Measurements from ENCODE around the gene KCNMB2. TPM values are rescaled to one million over a fixed set of nuclear protein-coding genes. Genes with fewer than 3 reads are reported as not detected.

The KCNMB2 gene
- polyA plus RNA-seq, 3 donors: not detected

GRCh38 chr3:178750639-178751300 lies 214.5 kb downstream of the KCNMB2 start:
- TF ChIP-seq, protein P1, sequence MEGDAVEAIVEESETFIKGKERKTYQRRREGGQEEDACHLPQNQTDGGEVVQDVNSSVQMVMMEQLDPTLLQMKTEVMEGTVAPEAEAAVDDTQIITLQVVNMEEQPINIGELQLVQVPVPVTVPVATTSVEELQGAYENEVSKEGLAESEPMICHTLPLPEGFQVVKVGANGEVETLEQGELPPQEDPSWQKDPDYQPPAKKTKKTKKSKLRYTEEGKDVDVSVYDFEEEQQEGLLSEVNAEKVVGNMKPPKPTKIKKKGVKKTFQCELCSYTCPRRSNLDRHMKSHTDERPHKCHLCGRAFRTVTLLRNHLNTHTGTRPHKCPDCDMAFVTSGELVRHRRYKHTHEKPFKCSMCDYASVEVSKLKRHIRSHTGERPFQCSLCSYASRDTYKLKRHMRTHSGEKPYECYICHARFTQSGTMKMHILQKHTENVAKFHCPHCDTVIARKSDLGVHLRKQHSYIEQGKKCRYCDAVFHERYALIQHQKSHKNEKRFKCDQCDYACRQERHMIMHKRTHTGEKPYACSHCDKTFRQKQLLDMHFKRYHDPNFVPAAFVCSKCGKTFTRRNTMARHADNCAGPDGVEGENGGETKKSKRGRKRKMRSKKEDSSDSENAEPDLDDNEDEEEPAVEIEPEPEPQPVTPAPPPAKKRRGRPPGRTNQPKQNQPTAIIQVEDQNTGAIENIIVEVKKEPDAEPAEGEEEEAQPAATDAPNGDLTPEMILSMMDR (IDR thresholded peaks at IDR 0.05): no peak
- H3K4me3 Mint-ChIP-seq: no peak overlapping the region

DNA sequence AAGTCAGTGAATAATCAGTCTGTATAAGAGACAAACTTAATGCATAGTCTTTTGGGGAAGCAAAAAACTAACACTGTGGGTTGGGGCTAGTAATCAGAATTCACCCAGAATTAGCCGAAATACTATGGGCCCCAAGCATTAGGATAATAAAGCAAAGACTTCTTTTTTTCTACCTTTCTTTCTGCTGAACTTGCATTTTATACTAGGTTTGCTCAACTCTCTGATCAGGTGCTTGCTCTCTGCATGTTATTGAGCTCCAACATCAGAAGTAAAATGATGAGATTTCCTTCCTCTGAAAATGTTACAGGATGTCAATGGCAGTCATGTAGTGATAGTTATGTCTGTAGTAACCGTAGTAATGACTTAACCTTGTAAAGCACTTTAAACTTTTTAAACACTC lies 216.6 kb downstream of the KCNMB2 start:
- Histone ChIP-seq H3K9ac (ENCODE audit: insufficient read depth, low read length, poor library complexity, severe bottlenecking) (no peak overlapping the region), H3K27me3 (ENCODE audit: control insufficient read depth in 2 of 2, insufficient read depth in 2 of 2, low read length in 2 of 2) (no peaks in the 10 kb centered on the region), H3K27ac (ENCODE audit: low read depth in 1 of 2, low read length in 2 of 2) (no peak overlapping the region), H3K9me3 (replicated peaks in 1 of 2; ENCODE audit: control insufficient read depth in 1 of 2, insufficient read depth in 1 of 2, low read length in 2 of 2) (peaks cover 0 to 3% of the 10 kb centered on the region in 2 donors), H3K36me3 (replicated peaks in 1 of 2; ENCODE audit: control insufficient read depth in 1 of 2, insufficient read depth in 2 of 2, low read length in 2 of 2) (no peaks in the 10 kb centered on the region), H3K4me1 (ENCODE audit: control insufficient read depth in 1 of 2, insufficient read depth in 2 of 2, low read length in 2 of 2) (no peaks in the 10 kb centered on the region), H3K79me2 (ENCODE audit: insufficient read depth, low read length) (no peaks in the 10 kb centered on the region), H3K4me3 (replicated peaks in 1 of 3; ENCODE audit: low read depth in 2 of 3, low read length in 3 of 3) (no peak overlapping the region), H4K20me1 (ENCODE audit: insufficient read depth, low read length) (no peaks in the 10 kb centered on the region), H3K4me2 (replicated peaks; ENCODE audit: extremely low read depth, low read length, poor library complexity, severe bottlenecking) (no peak overlapping the region), H2AFZ (ENCODE audit: insufficient read depth, low read depth, low read length, poor library complexity, severe bottlenecking) (no peak overlapping the region)
- no peak for DNase-seq
- Mint-ChIP-seq H3K4me1 (no peaks in the 10 kb centered on the region), H3K27ac (no peak overlapping the region), H3K4me3 (no peak overlapping the region), H3K36me3 (no peaks in the 10 kb centered on the region), H3K27me3 (ENCODE audit: low read depth in 3 of 3) (no peaks in the 10 kb centered on the region), H3K9me3 (peaks cover 0 to 5% (median 2%) of the 10 kb centered on the region in 7 donors)
- no CpG with 5 or more reads among the region's 2 CpGs for WGBS (ENCODE audit: insufficient coverage)
- TF ChIP-seq, protein P1 (IDR thresholded peaks at IDR 0.05): no peak
- intact Hi-C loops (cut with micrococcal nuclease): no loop called here

More at GRCh38 chr3:178750639-178751300, 214.5 kb downstream of the KCNMB2 start:
- Histone ChIP-seq H3K4me2 (replicated peaks; ENCODE audit: extremely low read depth, low read length, poor library complexity, severe bottlenecking) (no peak overlapping the region), H3K9ac (ENCODE audit: insufficient read depth, low read length, poor library complexity, severe bottlenecking) (no peak overlapping the region), H3K9me3 (replicated peaks in 1 of 2; ENCODE audit: control insufficient read depth in 1 of 2, insufficient read depth in 1 of 2, low read length in 2 of 2) (peaks cover 6 to 10% of the 10 kb centered on the region in 2 donors), H3K79me2 (ENCODE audit: insufficient read depth, low read length) (no peaks in the 10 kb centered on the region), H4K20me1 (ENCODE audit: insufficient read depth, low read length) (no peaks in the 10 kb centered on the region), H3K4me1 (ENCODE audit: control insufficient read depth in 1 of 2, insufficient read depth in 2 of 2, low read length in 2 of 2) (no peaks in the 10 kb centered on the region), H3K36me3 (replicated peaks in 1 of 2; ENCODE audit: control insufficient read depth in 1 of 2, insufficient read depth in 2 of 2, low read length in 2 of 2) (no peaks in the 10 kb centered on the region), H3K4me3 (replicated peaks in 1 of 3; ENCODE audit: low read depth in 2 of 3, low read length in 3 of 3) (no peak overlapping the region), H3K27me3 (ENCODE audit: control insufficient read depth in 2 of 2, insufficient read depth in 2 of 2, low read length in 2 of 2) (no peaks in the 10 kb centered on the region), H3K27ac (ENCODE audit: low read depth in 1 of 2, low read length in 2 of 2) (no peak overlapping the region), H2AFZ (ENCODE audit: insufficient read depth, low read depth, low read length, poor library complexity, severe bottlenecking) (no peak overlapping the region)
- H3K36me3 Mint-ChIP-seq: no peaks in the 10 kb centered on the region
- DNase-seq: no peak
- no peak overlapping the region for H3K27ac Mint-ChIP-seq
- no peaks in the 10 kb centered on the region for H3K4me1 Mint-ChIP-seq
- intact Hi-C loops (cut with micrococcal nuclease): no loop called here
- no peaks in the 10 kb centered on the region for H3K27me3 Mint-ChIP-seq (ENCODE audit: low read depth in 3 of 3)
- no CpG with 5 or more reads among the region's 3 CpGs for WGBS (ENCODE audit: insufficient coverage)
- H3K9me3 Mint-ChIP-seq: peaks cover 0 to 9% (median 4%) of the 10 kb centered on the region in 7 donors
